Globus pallidus (tissue), 1 donor: ENCODE results near the gene TBX22.
"Not testable (repeated sequence)": the region's sequence is repeated elsewhere in the genome, so short reads cannot be mapped to it uniquely, and the experiment has no call there.

Source experiments
- DNase-seq: peaks from one replicate; pipeline ENCODE4 v3.0.0-alpha.2; 2015; ENCODE audit warnings: low spot score

The TBX22 gene

DNA sequence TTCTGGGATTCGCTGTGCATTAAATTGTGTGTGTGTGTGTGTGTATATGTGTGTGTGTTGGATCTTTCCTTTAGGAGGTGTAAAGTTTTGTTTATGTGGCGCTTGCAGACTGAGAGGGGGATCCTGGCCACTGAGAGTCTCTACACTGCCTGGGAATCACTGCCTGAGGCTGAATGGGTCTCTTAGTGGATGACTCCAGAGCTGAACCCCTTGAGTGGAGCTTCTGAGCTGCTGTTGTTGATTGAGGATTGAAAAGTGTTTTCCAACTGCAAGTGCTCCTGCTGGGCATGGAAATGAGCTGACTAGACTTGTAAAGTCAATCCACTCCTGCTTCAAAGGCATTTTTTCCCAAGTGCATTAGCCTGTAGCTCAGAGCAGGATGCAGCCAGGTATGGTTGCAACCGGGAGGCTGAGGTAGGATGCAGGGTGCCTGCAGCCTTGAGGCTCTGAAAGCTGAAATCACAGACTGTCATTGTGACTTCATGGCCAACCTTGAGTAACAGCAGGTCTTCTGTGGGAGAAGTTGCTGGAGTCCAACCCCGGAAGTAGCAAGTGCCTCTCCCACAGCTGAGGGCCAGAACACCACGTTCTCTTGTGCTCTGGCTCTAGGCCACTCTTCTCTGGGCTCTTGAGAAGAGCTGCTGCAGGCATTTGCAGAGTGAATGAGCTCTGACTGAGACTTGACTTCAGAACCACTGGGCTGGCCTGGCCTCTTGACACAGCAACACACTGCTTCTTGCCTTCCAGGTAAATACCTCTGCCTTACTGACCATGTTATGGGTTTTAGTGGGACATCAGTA, at the start of gene TBX22:
Gene TBX22 (plus strand): TSS at position 613 of the 800 bp plus-strand sequence. CDS start 7,517 bp downstream, outside the sequence.
- no peak for DNase-seq

- no peak for DNase-seq
Observed at GRCh38 chrX:79975605-79976004, 38.9 kb upstream of the TBX22 start.

DNA sequence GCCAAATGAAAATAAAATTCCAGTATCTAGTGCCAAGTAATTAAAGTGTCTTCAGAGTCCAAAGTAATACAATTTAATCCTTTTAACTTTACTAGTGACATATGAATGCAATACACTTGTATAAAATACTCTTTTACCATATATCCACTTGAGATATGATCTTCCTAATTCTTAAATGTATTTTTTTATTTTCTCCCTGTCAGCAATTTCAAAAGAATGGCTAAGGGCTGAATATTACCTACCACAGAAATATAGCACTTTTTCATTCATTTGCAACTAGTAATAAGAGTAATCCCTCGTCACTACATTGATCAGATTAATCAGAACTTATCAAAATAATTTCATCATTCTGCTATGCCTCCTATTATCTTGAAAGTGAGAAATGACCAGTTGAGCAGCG, 10.1 kb upstream of the TBX22 start:
- DNase-seq, result no peak

- no peak for DNase-seq
Observed at GRCh38 chrX:80011522-80011921, 3.0 kb upstream of the TBX22 start.

DNA sequence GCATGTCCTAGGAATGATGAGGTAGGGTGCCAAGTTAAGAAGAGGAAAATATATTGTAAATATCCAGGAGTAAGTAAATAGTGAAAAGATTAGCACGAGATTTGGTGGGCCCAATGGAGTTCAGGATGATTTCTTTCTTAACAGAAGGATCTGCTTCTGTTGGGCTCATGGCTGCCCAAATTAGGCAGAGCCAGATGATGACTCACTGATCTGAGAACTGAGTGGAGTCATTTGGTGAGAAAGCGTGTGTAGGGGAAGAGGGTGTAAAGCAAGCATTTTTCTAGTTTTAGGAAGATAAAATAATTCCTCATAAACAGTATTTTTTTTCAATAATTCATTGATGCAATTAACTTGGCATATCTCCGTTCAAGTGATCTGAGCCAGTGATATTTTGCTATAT, 1.6 kb downstream of the TBX22 start:
- DNase-seq, result no peak

GRCh38 chrX:80021621-80022020, 7.1 kb downstream of the TBX22 start:
- DNase-seq, result no peak

- no peak for DNase-seq
Observed at GRCh38 chrX:80022363-80023031, 7.9 kb downstream of the TBX22 start.

- DNase-seq, result no peak
Observed at GRCh38 chrX:80026116-80026515, 11.6 kb downstream of the TBX22 start.

GRCh38 chrX:80066156-80066555, 51.6 kb downstream of the TBX22 start:
- DNase-seq, result not testable (repeated sequence)

DNA sequence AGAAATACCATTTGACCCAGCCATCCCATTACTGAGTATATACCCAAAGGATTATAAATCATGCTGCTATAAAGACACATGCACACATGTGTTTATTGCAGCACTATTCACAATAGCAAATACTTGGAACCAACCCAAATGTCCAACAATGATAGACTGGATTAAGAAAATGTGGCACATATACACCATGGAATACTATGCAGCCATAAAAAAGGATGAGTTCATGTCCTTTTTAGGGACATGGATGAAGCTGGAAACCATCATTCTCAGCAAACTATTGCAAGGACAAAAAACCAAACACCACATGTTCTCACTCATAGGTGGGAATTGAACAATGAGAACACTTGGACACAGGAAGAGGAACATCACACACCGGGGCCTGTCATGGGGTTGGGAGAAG, 61.1 kb downstream of the TBX22 start:
- not testable (repeated sequence) for DNase-seq
